Type B pancreatic cell (in vitro differentiated cells): ENCODE results near the gene RIMBP3C. TPM values are rescaled to one million over a fixed set of nuclear protein-coding genes. Genes with fewer than 3 reads are reported as not detected.

Experiments
- total RNA-seq: library from RNA; stranded (reverse); gene quantifications from 2 replicates; pipeline ENCODE4 v1.2.1, GENCODE V29; 2021; ENCODE audit warnings: low replicate concordance

Gene RIMBP3C
- total RNA-seq, 1 donor from 2014 or later, result 0.34 TPM

Other genes starting within 250 kb of the RIMBP3C start
- 0.29 TPM in 1 of 2 replicates, not detected in the other for gene RIMBP3B, start 167.7 kb downstream of the RIMBP3C start, total RNA-seq
- gene HIC2, start 134.1 kb downstream of the RIMBP3C start, total RNA-seq, result 36.1 and 65.5 TPM in 2 replicates
- 6.8 and 20.2 TPM in 2 replicates for gene TMEM191C, start 84.1 kb downstream of the RIMBP3C start, total RNA-seq
- 60.8 and 63.1 TPM in 2 replicates for gene UBE2L3, start 16.3 kb upstream of the RIMBP3C start, total RNA-seq
- gene YDJC, start 78.6 kb upstream of the RIMBP3C start, total RNA-seq, result 20.7 and 24.5 TPM in 2 replicates
- 0.21 and 0.87 TPM in 2 replicates for gene CCDC116, start 81.3 kb upstream of the RIMBP3C start, total RNA-seq
- gene SDF2L1, start 90.8 kb upstream of the RIMBP3C start, total RNA-seq, result 56.3 and 56.5 TPM in 2 replicates
- 41.1 and 49.2 TPM in 2 replicates for gene PPIL2, start 114.6 kb upstream of the RIMBP3C start, total RNA-seq
- 7.8 and 19.3 TPM in 2 replicates for gene YPEL1, start 184.3 kb upstream of the RIMBP3C start, total RNA-seq